OCI-LY3 (cell line): Measurements from ENCODE around the gene ZNF527.
"Not testable (repeated sequence)": the region's sequence is repeated elsewhere in the genome, so short reads cannot be mapped to it uniquely, and the experiment has no call there.

Experiments used
- H2AFZ ChIP-seq: fragments of 200-600, 300-600 bp; shearing (Covaris generic); 2 replicates; pipeline ENCODE4 v1.6.0; 2014; ENCODE audit warnings: antibody characterized with exemption, low read depth, low read length
- H3K27ac ChIP-seq: fragments of 200-600, 300-600 bp; sonication (generic); 2 replicates; pipeline ENCODE4 v1.5.1; 2014; ENCODE audit warnings: mild to moderate bottlenecking, low read length, moderate library complexity, mixed read lengths
- H3K27me3 ChIP-seq: fragments of 200-600, 300-600 bp; sonication (generic); 2 replicates; pipeline ENCODE4 v1.6.1; 2014; ENCODE audit warnings: low read depth, low read length, mixed read lengths
- H3K36me3 ChIP-seq: fragments of 200-600, 300-600 bp; sonication (generic); replicated peaks from 2 replicates; pipeline ENCODE3; 2014; ENCODE audit warnings: low read depth, low read length, mixed read lengths
- H3K4me1 ChIP-seq: fragments of 300-600, 200-600 bp; sonication (generic); 2 replicates; pipeline ENCODE4 v1.6.1; 2014; ENCODE audit warnings: low read length, mixed read lengths
- H3K4me2 ChIP-seq: fragments of 200-600, 300-600 bp; sonication (generic); 2 replicates; pipeline ENCODE4 v1.6.1; 2014; ENCODE audit warnings: low read length, mixed read lengths
- H3K4me3 ChIP-seq: fragments of 300-600, 200-600 bp; sonication (generic); 2 replicates; pipeline ENCODE4 v1.5.1; 2014; ENCODE audit warnings: antibody characterized with exemption, mild to moderate bottlenecking, low read length, moderate library complexity
- H3K79me2 ChIP-seq: fragments of 300-600, 200-600 bp; shearing (Covaris generic); 2 replicates; pipeline ENCODE4 v1.6.1; 2014; ENCODE audit warnings: mild to moderate bottlenecking, low read length, mixed read lengths
- H3K9ac ChIP-seq: fragments of 300-600, 200-600 bp; shearing (Covaris generic); 2 replicates; pipeline ENCODE4 v1.6.0; 2014; ENCODE audit warnings: mild to moderate bottlenecking, low read length, moderate library complexity
- H3K9me3 ChIP-seq: fragments of 200-600, 300-600 bp; shearing (Covaris generic); 2 replicates; pipeline ENCODE4 v1.6.1; 2014; ENCODE audit warnings: low read length, mixed read lengths; ENCODE audit not compliant: insufficient read depth
- H4K20me1 ChIP-seq: fragments of 200-600, 300-600 bp; sonication (generic); 2 replicates; pipeline ENCODE4 v1.6.1; 2016; ENCODE audit warnings: low read length, mixed read lengths; ENCODE audit not compliant: insufficient read depth
- CTCF ChIP-seq: fragments of 200-600, 300-600 bp; sonication (generic); IDR thresholded peaks from 2 replicates; pipeline ENCODE4 v1.5.1; 2014; ENCODE audit warnings: antibody characterized with exemption, low read length, low read depth
- EZH2phosphoT487 ChIP-seq: fragments of 200-600 bp; shearing (Covaris generic); IDR thresholded peaks from 2 replicates; pipeline ENCODE4 v1.6.1; 2018; ENCODE audit warnings: antibody characterized with exemption, mixed run types, low read depth

ZNF527 gene

GRCh38 chr19:37389234-37389633 is 18.3 kb downstream of the ZNF527 start:
- Histone ChIP-seq H3K9me3 (peaks cover 56% of the 10 kb centered on the region), H3K4me3 (no peak overlapping the region), H3K36me3 (peaks cover 78% of the 10 kb centered on the region), H3K27me3 (no peaks in the 10 kb centered on the region), H3K4me2 (no peak overlapping the region), H2AFZ (no peak overlapping the region), H3K27ac (no peak overlapping the region), H3K4me1 (no peaks in the 10 kb centered on the region), H3K9ac (no peak overlapping the region), H4K20me1 (no peaks in the 10 kb centered on the region), H3K79me2 (no peaks in the 10 kb centered on the region)
- TF ChIP-seq EZH2phosphoT487 (no peak), CTCF (no peak)

- not testable (repeated sequence) for H2AFZ ChIP-seq, H3K27ac ChIP-seq, H3K27me3 ChIP-seq, H3K9ac ChIP-seq, H4K20me1 ChIP-seq, H3K79me2 ChIP-seq, H3K4me1 ChIP-seq, H3K4me2 ChIP-seq, H3K4me3 ChIP-seq
- peaks cover 51% of the 10 kb centered on the region; the same call in 1 of the 2 replicates for H3K9me3 ChIP-seq
- peaks cover 65% of the 10 kb centered on the region for H3K36me3 ChIP-seq
These were observed 20.5 kb downstream of the ZNF527 start for GRCh38 chr19:37391399-37391798.

- H3K9me3 ChIP-seq, result peaks cover 29% of the 10 kb centered on the region
These were observed 30.2 kb downstream of the ZNF527 start for GRCh38 chr19:37401078-37401477.

GRCh38 chr19:37403403-37403802 is 32.5 kb downstream of the ZNF527 start:
- Histone ChIP-seq H3K27ac (no peak overlapping the region), H3K36me3 (peaks cover 26% of the 10 kb centered on the region), H4K20me1 (no peaks in the 10 kb centered on the region), H3K27me3 (no peaks in the 10 kb centered on the region), H3K79me2 (no peaks in the 10 kb centered on the region), H3K4me2 (no peak overlapping the region), H3K9me3 (peaks cover 40% of the 10 kb centered on the region), H3K9ac (no peak overlapping the region), H2AFZ (no peak overlapping the region), H3K4me3 (no peak overlapping the region), H3K4me1 (no peaks in the 10 kb centered on the region)
- TF ChIP-seq EZH2phosphoT487 (no peak), CTCF (no peak)

More at GRCh38 chr19:37401078-37401477, 30.2 kb downstream of the ZNF527 start:
- Histone ChIP-seq H3K9ac (no peak overlapping the region), H3K4me2 (no peak overlapping the region), H2AFZ (no peak overlapping the region), H3K79me2 (no peaks in the 10 kb centered on the region), H3K36me3 (peaks cover 19% of the 10 kb centered on the region), H3K27ac (no peak overlapping the region), H3K27me3 (no peaks in the 10 kb centered on the region), H3K4me1 (no peaks in the 10 kb centered on the region), H3K4me3 (no peak overlapping the region), H4K20me1 (no peaks in the 10 kb centered on the region)
- no peak for TF ChIP-seq CTCF
- no peak for TF ChIP-seq EZH2phosphoT487

- H3K36me3 ChIP-seq, result peaks cover 35% of the 10 kb centered on the region
- H3K9me3 ChIP-seq, result peaks cover 51% of the 10 kb centered on the region
- not testable (repeated sequence) for H3K27ac ChIP-seq, H3K4me2 ChIP-seq, H3K79me2 ChIP-seq, H3K9ac ChIP-seq, H3K4me1 ChIP-seq, H3K4me3 ChIP-seq, H4K20me1 ChIP-seq, H3K27me3 ChIP-seq, H2AFZ ChIP-seq
These were observed 35.4 kb downstream of the ZNF527 start for GRCh38 chr19:37406140-37406846.
